Spinal cord (tissue), 10 donors: ENCODE data around the gene CAMK2D. TPM values are rescaled to one million over a fixed set of nuclear protein-coding genes. Genes with fewer than 3 reads are reported as not detected.

Experiments used
- DNase-seq, 6 donors: peaks; one replicate each; pipeline versions ENCODE4 v3.0.0 to v3.0.0-alpha.2; 2013 to 2015; ENCODE audit warnings: low spot score in 6 of 6, low read depth in 4 of 6
- H3K27ac ChIP-seq: one replicate; pipeline ENCODE4 v1.5.1; 2013; ENCODE audit warnings: low read depth, low read length, control low read depth
- H3K27me3 ChIP-seq: one replicate; pipeline ENCODE4 v1.6.1; 2013; ENCODE audit warnings: low read length; ENCODE audit not compliant: control insufficient read depth, insufficient read depth
- H3K36me3 ChIP-seq: one replicate; pipeline ENCODE4 v1.6.1; 2013; ENCODE audit warnings: low read length; ENCODE audit not compliant: control insufficient read depth, insufficient read depth
- H3K4me1 ChIP-seq: one replicate; pipeline ENCODE4 v1.6.1; 2013; ENCODE audit warnings: low read length; ENCODE audit not compliant: control insufficient read depth, insufficient read depth
- H3K4me3 ChIP-seq: one replicate; pipeline ENCODE4 v1.5.1; 2013; ENCODE audit warnings: low read depth, low read length, control low read depth
- H3K9me3 ChIP-seq: one replicate; pipeline ENCODE4 v1.6.1; 2013; ENCODE audit warnings: low read length; ENCODE audit not compliant: control insufficient read depth, insufficient read depth
- WGBS: methylation state at CpG from one replicate; pipeline ENCODE4 v1.1.5; 2013; ENCODE audit warnings: missing lambda C conversion rate; ENCODE audit not compliant: insufficient coverage; 5-methylcytosine and 5-hydroxymethylcytosine counted together
- polyA plus RNA-seq, 2 donors: library from polyadenylated mRNA; unstranded; fragments of 120-200 nt; gene quantifications; one replicate each; pipeline ENCODE4 v1.2.1, GENCODE V29; 2013; ENCODE audit not compliant: insufficient read length in 2 of 2
- total RNA-seq, 2 donors: library from RNA; depleted of rRNA in 1 of 2; stranded (reverse); fragments of 120-200 nt in 1 of 2; fragments of >200 nt in 1 of 2; gene quantifications; one replicate each; pipeline versions ENCODE4 v1.2.3 to v1.2.4, GENCODE V29; 2013 to 2014
- donor health status: healthy.

CAMK2D gene
- total and polyA plus RNA-seq, 4 donors = 64.4 to 154 (median 95.0) TPM

- Histone ChIP-seq H3K9me3 (no peaks in the 10 kb centered on the region), H3K36me3 (no peaks in the 10 kb centered on the region), H3K4me3 (no peak overlapping the region), H3K27me3 (no peaks in the 10 kb centered on the region), H3K4me1 (no peaks in the 10 kb centered on the region), H3K27ac (no peak overlapping the region)
- no peak for DNase-seq
- no CpG with 5 or more reads among the region's 1 CpG for WGBS
These were observed 167.9 kb downstream of the CAMK2D start for GRCh38 chr4:113593400-113594230.

DNA sequence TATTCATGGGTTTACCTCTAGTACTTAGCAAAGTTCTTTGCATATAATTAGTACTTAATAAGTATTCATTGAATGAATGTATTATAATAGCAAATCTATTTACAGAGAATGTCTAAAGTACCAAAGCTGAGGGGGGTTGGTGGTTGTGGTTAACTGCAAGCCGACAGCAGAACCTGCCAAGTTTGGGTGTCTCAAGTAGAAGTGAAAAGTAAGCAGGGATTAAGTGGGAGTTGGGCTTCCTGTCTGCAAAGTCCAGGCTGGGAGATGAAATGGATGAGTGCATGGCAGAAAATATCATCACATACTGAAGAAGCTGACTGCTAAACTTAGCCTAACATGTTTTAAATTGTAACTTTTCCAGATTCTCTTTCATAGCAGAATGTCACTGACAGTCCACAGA, 169.6 kb downstream of the CAMK2D start:
- H3K27me3 ChIP-seq = no peaks in the 10 kb centered on the region
- WGBS = 100% methylated on average over 1 of the region's 1 CpG
- H3K27ac ChIP-seq = no peak overlapping the region
- no peak overlapping the region for H3K4me3 ChIP-seq
- H3K9me3 ChIP-seq = no peaks in the 10 kb centered on the region
- DNase-seq = no peak
- H3K36me3 ChIP-seq = no peaks in the 10 kb centered on the region
- H3K4me1 ChIP-seq = no peaks in the 10 kb centered on the region

GRCh38 chr4:113588895-113589668, 172.5 kb downstream of the CAMK2D start:
- H3K4me3 ChIP-seq = no peak overlapping the region
- H3K9me3 ChIP-seq = no peaks in the 10 kb centered on the region
- DNase-seq = no peak
- H3K36me3 ChIP-seq = no peaks in the 10 kb centered on the region
- H3K27me3 ChIP-seq = no peaks in the 10 kb centered on the region
- H3K4me1 ChIP-seq = no peaks in the 10 kb centered on the region
- 95% methylated on average over 4 of the region's 4 CpGs for WGBS
- H3K27ac ChIP-seq = no peak overlapping the region

- WGBS = no CpG with 5 or more reads among the region's 4 CpGs
- Histone ChIP-seq H3K4me1 (no peaks in the 10 kb centered on the region), H3K27me3 (no peaks in the 10 kb centered on the region), H3K27ac (peak overlapping the region; percentile 55), H3K9me3 (no peaks in the 10 kb centered on the region), H3K4me3 (no peak overlapping the region), H3K36me3 (no peaks in the 10 kb centered on the region)
- peak in 1 of 6 donors; percentile 16 for DNase-seq
These were observed 173.8 kb downstream of the CAMK2D start for GRCh38 chr4:113587640-113588275.

DNA sequence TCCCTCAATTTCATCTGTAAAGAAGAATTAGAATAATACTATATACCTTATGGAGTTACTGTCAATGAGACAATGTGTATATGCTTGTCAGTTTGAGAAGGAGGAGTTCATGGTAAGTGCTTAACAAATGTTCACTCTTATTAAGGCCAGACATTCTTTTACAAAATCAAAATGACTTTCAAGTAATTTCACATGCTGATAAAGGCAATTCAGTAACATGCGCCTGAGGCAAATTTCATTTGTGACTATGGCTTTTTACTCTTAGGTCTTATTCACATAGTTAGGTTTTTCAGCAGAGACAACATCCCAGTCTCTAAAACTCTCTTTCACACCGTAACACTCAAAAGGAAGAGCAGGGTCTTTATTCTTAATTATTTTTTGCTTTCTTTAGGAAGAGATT, 174.4 kb downstream of the CAMK2D start:
- WGBS = no CpG with 5 or more reads among the region's 2 CpGs
- no peak for DNase-seq
- H3K4me1 ChIP-seq = no peaks in the 10 kb centered on the region
- no peaks in the 10 kb centered on the region for H3K27me3 ChIP-seq
- no peak overlapping the region for H3K4me3 ChIP-seq
- H3K27ac ChIP-seq = peak overlapping the region; percentile 55
- H3K36me3 ChIP-seq = no peaks in the 10 kb centered on the region
- no peaks in the 10 kb centered on the region for H3K9me3 ChIP-seq

GRCh38 chr4:113586072-113586471, 175.5 kb downstream of the CAMK2D start:
- Histone ChIP-seq H3K4me1 (no peaks in the 10 kb centered on the region), H3K36me3 (no peaks in the 10 kb centered on the region), H3K4me3 (no peak overlapping the region), H3K9me3 (no peaks in the 10 kb centered on the region), H3K27ac (no peak overlapping the region), H3K27me3 (no peaks in the 10 kb centered on the region)
- no peak for DNase-seq

DNA sequence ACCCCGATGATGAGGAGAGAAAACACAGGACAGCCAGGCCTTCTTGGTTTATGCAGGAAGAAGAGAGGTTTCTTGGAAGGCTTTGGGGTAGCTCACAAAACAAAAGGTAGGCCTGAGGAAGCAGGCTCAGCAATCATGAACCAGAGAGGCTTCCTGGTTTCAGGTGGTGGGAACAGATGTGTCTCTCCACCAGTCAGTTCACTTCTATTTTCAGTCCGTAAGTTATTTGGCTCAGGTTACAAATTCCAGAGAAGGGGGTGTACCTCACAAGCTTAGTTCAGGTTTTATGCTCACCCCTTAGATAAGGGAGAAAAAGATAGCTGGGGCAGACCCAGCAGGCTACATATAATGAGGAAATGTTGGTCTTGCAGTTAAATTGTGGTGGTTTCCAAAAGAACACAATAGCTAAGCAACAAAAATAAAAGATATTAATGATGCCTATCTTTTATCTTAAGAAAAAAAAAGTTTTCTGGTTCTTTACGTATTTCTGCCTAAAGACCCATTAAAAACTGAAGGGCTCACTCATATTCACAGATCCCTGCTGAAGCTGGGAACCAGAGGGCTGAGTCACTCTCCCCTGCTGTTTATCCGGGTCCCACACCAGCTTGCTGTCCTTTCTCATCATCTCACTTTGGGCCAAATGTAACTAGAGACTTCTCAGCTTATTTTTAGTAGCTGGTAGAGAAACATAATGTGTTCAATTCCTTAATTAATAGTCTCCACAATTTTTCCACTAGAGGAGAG, 177.0 kb downstream of the CAMK2D start:
- no peak overlapping the region for H3K27ac ChIP-seq
- H3K4me3 ChIP-seq = no peak overlapping the region
- H3K4me1 ChIP-seq = no peaks in the 10 kb centered on the region
- no peak for DNase-seq
- no peaks in the 10 kb centered on the region for H3K27me3 ChIP-seq
- H3K36me3 ChIP-seq = no peaks in the 10 kb centered on the region
- no peaks in the 10 kb centered on the region for H3K9me3 ChIP-seq
- WGBS = 100% methylated on average over 2 of the region's 4 CpGs

- Histone ChIP-seq H3K9me3 (no peaks in the 10 kb centered on the region), H3K4me3 (no peak overlapping the region), H3K27me3 (no peaks in the 10 kb centered on the region), H3K27ac (no peak overlapping the region), H3K36me3 (no peaks in the 10 kb centered on the region), H3K4me1 (no peaks in the 10 kb centered on the region)
- DNase-seq = no peak
- 74% methylated on average over 3 of the region's 4 CpGs for WGBS
These were observed 178.8 kb downstream of the CAMK2D start for GRCh38 chr4:113582737-113583136.

DNA sequence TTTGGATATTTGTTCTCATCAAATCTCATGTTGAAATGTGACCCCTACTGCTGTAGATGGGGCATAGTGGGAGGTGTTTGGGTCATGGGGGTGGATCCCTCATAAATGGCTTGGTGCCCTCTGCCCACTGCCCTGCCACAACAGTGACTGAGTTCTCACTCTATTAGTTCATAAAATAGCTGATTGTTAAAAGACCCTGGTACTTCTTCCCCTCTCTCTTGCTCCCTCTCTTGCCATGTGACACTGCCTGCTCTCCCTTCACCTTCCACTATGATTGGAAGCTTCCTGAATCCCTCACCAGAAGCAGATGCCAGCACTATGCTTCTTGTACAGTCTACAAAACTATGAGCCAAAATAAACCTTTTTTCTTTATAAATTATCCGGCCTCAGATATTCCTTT, 182.2 kb downstream of the CAMK2D start:
- H3K36me3 ChIP-seq = no peaks in the 10 kb centered on the region
- no peak overlapping the region for H3K27ac ChIP-seq
- no peak overlapping the region for H3K4me3 ChIP-seq
- no peaks in the 10 kb centered on the region for H3K4me1 ChIP-seq
- DNase-seq = no peak
- WGBS = no CpG with 5 or more reads among the region's 1 CpG
- H3K9me3 ChIP-seq = no peaks in the 10 kb centered on the region
- H3K27me3 ChIP-seq = no peaks in the 10 kb centered on the region
